ENCODE results near the gene PKNOX2. TPM values are rescaled to one million over a fixed set of nuclear protein-coding genes. Genes with fewer than 3 reads are reported as not detected.

PKNOX2 gene
- total and polyA plus RNA-seq, 9 donors: 10.6 to 42.3 (median 30.0) TPM

DNA sequence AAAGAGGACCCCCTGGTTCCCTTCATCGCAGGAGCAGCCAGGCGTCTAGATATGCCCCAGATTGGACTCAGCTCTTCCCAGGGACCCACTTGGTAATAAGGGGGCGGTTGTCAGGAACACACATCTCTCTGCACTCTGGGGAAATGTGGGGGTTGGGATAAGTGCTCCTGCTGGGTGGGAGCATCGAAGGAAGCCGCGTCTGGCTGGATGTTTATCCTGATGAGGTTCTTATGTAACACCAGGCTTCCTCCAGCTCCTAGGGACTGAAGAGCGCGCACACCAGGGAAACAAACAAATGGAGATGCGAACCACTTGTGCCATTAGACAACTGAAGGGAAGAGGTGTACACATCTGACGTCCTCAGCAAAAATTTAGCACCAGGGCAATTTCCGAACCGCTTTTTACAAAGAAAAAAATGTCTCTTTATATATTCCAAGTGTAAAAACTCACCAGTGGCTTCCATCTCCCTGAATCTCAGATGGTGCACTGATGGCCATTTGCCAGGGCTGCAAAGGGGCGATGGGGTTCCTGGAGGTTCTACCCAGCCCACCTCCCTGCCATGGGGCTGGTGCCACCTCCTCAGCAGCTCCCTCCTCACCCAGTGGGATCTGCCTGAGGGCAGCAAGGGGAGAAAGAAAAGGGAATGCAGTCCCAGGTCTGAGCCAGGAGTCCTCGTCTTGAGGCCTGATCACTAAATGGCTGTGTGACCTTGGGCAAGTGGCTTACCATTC lies 89.4 kb downstream of the PKNOX2 start:
- Histone ChIP-seq H3K27ac (peak overlapping the region in 1 of 2 donors; percentile 78), H3K36me3 (no peaks in the 10 kb centered on the region), H3K4me3 (no peak overlapping the region), H3K27me3 (no peaks in the 10 kb centered on the region), H3K9me3 (no peaks in the 10 kb centered on the region), H3K4me1 (ENCODE audit: insufficient read depth) (peaks cover 27% of the 10 kb centered on the region)
- 41 to 51% (median 51%) methylated on average over 14 of the region's 14 CpGs for WGBS, 3 donors
- TF ChIP-seq EP300 (IDR thresholded peaks at IDR 0.05) (no peak), POLR2A (IDR thresholded peaks at IDR 0.05) (no peak)
- TF ChIP-seq, protein P1, sequence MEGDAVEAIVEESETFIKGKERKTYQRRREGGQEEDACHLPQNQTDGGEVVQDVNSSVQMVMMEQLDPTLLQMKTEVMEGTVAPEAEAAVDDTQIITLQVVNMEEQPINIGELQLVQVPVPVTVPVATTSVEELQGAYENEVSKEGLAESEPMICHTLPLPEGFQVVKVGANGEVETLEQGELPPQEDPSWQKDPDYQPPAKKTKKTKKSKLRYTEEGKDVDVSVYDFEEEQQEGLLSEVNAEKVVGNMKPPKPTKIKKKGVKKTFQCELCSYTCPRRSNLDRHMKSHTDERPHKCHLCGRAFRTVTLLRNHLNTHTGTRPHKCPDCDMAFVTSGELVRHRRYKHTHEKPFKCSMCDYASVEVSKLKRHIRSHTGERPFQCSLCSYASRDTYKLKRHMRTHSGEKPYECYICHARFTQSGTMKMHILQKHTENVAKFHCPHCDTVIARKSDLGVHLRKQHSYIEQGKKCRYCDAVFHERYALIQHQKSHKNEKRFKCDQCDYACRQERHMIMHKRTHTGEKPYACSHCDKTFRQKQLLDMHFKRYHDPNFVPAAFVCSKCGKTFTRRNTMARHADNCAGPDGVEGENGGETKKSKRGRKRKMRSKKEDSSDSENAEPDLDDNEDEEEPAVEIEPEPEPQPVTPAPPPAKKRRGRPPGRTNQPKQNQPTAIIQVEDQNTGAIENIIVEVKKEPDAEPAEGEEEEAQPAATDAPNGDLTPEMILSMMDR (IDR thresholded peaks at IDR 0.05): no peak
- intact Hi-C loops (cut with DNase I): no loop called here
- peak in 2 of 5 donors; percentile 44 to 58 for DNase-seq

DNA sequence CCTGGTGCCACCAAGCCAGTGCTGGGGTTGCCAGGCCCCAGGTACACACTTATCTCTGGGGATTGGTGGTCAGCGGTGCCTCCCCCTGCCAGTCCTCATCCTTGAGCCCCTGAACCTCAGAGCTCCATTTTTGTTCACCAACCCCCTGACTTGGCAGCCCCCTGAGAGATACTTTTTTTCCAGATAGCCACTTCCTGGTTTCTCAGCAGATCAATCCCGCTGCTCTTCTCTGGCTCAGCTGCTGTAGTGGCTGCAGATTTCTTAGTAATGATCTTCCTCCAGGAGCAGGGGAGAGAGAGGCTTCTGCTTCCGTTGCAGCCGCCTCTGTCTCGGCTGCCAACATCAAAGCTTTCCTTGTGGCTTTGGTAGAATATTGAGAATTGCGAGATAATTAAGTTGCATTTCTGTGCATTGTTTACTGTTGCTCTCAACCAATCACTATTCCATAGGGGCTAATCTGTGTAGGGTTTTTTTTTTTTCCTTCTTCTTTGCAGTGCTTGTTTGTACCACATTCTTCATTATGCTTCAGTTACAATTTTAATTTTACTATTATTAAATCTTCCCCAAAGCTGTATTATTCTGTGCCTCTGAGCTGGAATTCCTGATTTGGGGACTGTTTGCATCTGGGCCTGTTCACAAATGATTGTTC lies 92.1 kb downstream of the PKNOX2 start:
- intact Hi-C loops (cut with DNase I): no loop called here
- 21 to 37% (median 27%) methylated on average over 6 of the region's 6 CpGs for WGBS, 3 donors
- H3K27ac ChIP-seq: peak overlapping the region in 1 of 2 donors; percentile 30
- no peak overlapping the region for H3K4me3 ChIP-seq
- no peaks in the 10 kb centered on the region for H3K9me3 ChIP-seq
- no peak for DNase-seq
- H3K27me3 ChIP-seq: no peaks in the 10 kb centered on the region
- TF ChIP-seq, protein P1 (IDR thresholded peaks at IDR 0.05): no peak
- TF ChIP-seq POLR2A (IDR thresholded peaks at IDR 0.05): no peak
- TF ChIP-seq EP300 (IDR thresholded peaks at IDR 0.05): no peak
- H3K36me3 ChIP-seq: no peaks in the 10 kb centered on the region
- H3K4me1 ChIP-seq (ENCODE audit: insufficient read depth): peaks cover 36% of the 10 kb centered on the region

DNA sequence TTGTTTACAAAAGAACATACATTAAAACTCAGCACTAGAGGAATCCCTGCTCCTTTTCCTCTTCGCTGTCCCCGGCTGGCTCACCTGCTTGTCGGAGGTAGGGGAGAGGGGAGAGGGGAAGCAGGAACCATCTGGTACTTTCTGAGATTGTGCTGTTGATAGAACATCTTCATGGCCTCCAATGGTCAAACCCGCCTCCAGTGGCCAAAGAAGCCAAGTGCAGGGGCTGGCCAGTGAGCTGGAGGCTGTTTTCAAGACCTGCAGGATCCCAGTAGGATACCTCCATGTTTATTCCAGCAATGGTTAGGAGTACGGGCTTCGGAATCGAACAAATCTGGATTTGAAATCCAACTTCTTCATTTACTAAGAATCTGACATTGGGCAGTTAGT lies 92.6 kb downstream of the PKNOX2 start:
- TF ChIP-seq EP300 (IDR thresholded peaks at IDR 0.05) (no peak), POLR2A (IDR thresholded peaks at IDR 0.05) (no peak)
- TF ChIP-seq, protein P1 (IDR thresholded peaks at IDR 0.05): no peak
- Histone ChIP-seq H3K27ac (peak overlapping the region in 1 of 2 donors; percentile 30), H3K36me3 (no peaks in the 10 kb centered on the region), H3K4me3 (no peak overlapping the region), H3K9me3 (no peaks in the 10 kb centered on the region), H3K27me3 (no peaks in the 10 kb centered on the region), H3K4me1 (ENCODE audit: insufficient read depth) (peaks cover 37% of the 10 kb centered on the region)
- WGBS, 3 donors: 84 to 92% (median 86%) methylated on average over 7 of the region's 7 CpGs
- intact Hi-C loops (cut with DNase I): no loop called here
- no peak for DNase-seq

DNA sequence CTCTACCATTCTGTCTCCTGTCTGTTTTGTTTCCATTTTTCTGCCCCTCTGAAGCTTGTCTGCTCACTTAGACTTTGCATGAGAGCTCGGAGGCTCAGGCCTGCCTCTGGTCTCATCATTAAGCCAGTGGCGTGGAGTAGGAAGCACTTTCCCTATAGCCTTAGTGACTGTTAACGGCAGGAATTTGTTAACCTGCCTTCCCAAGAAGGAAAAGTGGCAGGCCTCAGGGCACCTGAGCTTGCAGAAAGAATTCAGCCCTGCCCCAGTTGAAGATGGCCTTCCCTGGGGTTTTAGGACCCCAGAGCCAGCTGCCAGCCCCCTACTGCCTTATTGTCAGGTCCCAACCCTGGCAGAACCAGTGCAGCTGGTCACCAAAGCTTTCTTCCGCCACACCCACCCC lies 93.2 kb downstream of the PKNOX2 start:
- H3K4me3 ChIP-seq: no peak overlapping the region
- H3K27ac ChIP-seq: no peak overlapping the region
- TF ChIP-seq, protein P1 (IDR thresholded peaks at IDR 0.05): no peak
- TF ChIP-seq EP300 (IDR thresholded peaks at IDR 0.05) (no peak), POLR2A (IDR thresholded peaks at IDR 0.05) (no peak)
- no peaks in the 10 kb centered on the region for H3K36me3 ChIP-seq
- peaks cover 37% of the 10 kb centered on the region for H3K4me1 ChIP-seq (ENCODE audit: insufficient read depth)
- 92 to 98% (median 96%) methylated on average over 4 of the region's 4 CpGs for WGBS, 3 donors
- no peak for DNase-seq
- H3K27me3 ChIP-seq: no peaks in the 10 kb centered on the region
- H3K9me3 ChIP-seq: no peaks in the 10 kb centered on the region
- intact Hi-C loops (cut with DNase I): no loop called here

Measured in ovary (tissue), 9 donors.